ACC112 (cell line): ENCODE data around the gene SCYGR3.
"Not testable (repeated sequence)": the region's sequence is repeated elsewhere in the genome, so short reads cannot be mapped to it uniquely, and the experiment has no call there.

Source experiments
- H2AFZ ChIP-seq: fragments of 200-600 bp; sonication (generic); one replicate; pipeline ENCODE4 v1.6.0; 2017; ENCODE audit warnings: antibody characterized with exemption, low read length; ENCODE audit not compliant: unreplicated experiment
- H3K27ac ChIP-seq: fragments of 200-600 bp; sonication (generic); 2 replicates; pipeline ENCODE4 v1.5.1; 2014; ENCODE audit warnings: low read depth, mild to moderate bottlenecking, antibody characterized with exemption, low read length, moderate library complexity
- H3K27me3 ChIP-seq: fragments of 200-600 bp; sonication (generic); 2 replicates; pipeline ENCODE4 v1.6.1; 2014; ENCODE audit warnings: mild to moderate bottlenecking, antibody characterized with exemption, low read length, moderate library complexity, mixed read lengths; ENCODE audit not compliant: insufficient read depth
- H3K36me3 ChIP-seq: fragments of 200-600 bp; sonication (generic); 2 replicates; pipeline ENCODE4 v1.6.1; 2016; ENCODE audit warnings: mild to moderate bottlenecking, antibody characterized with exemption, low read length, moderate library complexity, mixed read lengths; ENCODE audit not compliant: insufficient read depth
- H3K4me1 ChIP-seq: fragments of 200-600 bp; sonication (generic); one replicate; pipeline ENCODE4 v1.6.1; 2016; ENCODE audit warnings: low read length, mixed read lengths; ENCODE audit not compliant: insufficient read depth, unreplicated experiment, control insufficient read depth
- H3K4me3 ChIP-seq: fragments of 200-600 bp; sonication (generic); 2 replicates; pipeline ENCODE4 v1.5.1; 2014; ENCODE audit warnings: mild to moderate bottlenecking, low read depth, low read length
- H3K79me2 ChIP-seq: fragments of 200-600 bp; sonication (generic); one replicate; pipeline ENCODE4 v1.6.0; 2016; ENCODE audit warnings: low read length; ENCODE audit not compliant: control insufficient read depth, unreplicated experiment, insufficient read depth

The SCYGR3 gene

DNA sequence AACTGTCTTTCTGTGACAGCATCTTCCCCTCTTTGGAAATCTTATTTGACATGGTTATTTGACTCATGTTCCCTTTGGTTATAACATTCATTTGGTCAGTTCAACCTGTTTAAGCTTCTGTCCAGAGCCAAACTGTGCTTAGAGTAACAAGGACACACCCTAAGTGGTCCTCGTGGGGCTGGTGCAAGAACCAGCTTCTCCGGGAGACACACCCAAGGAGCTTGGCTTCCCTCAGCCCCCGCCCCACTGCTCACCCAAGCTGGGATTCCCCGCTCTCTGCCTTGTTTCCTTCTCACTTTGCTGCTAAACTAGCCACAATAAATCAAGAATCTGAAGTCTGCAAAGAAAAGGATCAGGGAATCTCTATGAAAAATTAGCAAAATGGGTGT lies 1.4 kb downstream of the SCYGR3 start:
- no peak overlapping the region for H3K4me3 ChIP-seq
- H2AFZ ChIP-seq = no peak overlapping the region
- H3K36me3 ChIP-seq = no peaks in the 10 kb centered on the region

DNA sequence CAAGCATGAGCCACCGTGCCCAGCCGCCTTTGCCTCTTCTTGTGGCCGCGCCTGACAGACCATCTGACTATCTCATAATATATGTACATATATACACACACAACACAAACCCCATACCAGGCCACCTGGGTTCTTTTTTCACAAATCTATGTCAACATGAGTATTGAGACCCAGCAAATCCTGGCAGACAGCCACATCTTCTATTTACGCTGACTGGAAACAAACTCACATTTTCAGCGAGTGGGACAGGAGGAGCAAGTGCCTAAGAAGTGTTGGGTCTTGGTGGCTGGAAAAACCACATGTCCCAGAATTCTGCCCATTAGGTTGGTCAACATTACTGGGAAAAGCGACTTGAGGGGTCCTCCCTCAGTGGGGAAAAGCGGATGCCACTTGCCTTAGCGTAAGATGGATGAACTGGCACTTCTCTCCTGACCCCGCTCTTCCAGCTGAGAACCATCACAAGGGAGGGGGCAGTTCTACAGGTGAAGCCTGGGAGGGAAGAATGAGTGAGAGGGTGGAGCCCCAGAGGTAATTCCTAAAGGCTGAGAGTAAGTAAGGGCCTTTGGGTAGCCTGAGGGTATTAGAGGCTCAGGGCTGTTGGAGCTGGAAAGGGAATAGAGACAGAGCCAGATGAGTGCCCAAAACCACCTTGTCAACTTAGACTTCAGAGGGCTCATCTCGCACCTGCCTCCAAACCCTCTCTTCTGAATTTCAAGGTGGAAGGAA lies 1.9 kb downstream of the SCYGR3 start:
- Histone ChIP-seq H3K27me3 (no peaks in the 10 kb centered on the region), H3K27ac (no peak overlapping the region), H3K79me2 (no peaks in the 10 kb centered on the region), H3K4me3 (no peak overlapping the region), H3K4me1 (no peaks in the 10 kb centered on the region), H3K36me3 (no peaks in the 10 kb centered on the region), H2AFZ (no peak overlapping the region)

More for the DNA sequence above, 1.4 kb downstream of the SCYGR3 start:
- no peaks in the 10 kb centered on the region for H3K27me3 ChIP-seq
- H3K4me1 ChIP-seq = no peaks in the 10 kb centered on the region
- no peak overlapping the region for H3K27ac ChIP-seq
- no peaks in the 10 kb centered on the region for H3K79me2 ChIP-seq

DNA sequence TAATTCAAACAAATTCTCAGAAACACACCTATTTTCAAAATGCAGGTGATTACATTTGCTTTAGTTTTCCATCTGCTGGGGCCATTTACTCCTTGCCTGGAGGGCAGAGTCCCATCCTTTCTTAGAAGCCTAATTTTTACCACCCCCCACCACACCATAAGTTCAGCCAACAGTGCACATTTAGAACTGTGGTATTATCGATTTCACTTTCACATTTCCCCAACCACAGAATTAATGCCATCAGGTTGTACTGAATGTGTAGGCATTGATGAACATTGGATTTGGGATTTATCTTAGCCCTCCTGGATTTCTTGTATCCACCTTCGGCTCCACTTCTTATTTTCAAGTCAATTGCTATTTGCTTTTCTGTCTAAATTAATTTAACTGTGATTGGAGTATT lies 4.5 kb downstream of the SCYGR3 start:
- Histone ChIP-seq H3K79me2 (no peaks in the 10 kb centered on the region), H3K27me3 (no peaks in the 10 kb centered on the region), H3K4me1 (no peaks in the 10 kb centered on the region), H3K27ac (no peak overlapping the region), H3K36me3 (no peaks in the 10 kb centered on the region), H3K4me3 (no peak overlapping the region), H2AFZ (peak overlapping the region; percentile 60)

DNA sequence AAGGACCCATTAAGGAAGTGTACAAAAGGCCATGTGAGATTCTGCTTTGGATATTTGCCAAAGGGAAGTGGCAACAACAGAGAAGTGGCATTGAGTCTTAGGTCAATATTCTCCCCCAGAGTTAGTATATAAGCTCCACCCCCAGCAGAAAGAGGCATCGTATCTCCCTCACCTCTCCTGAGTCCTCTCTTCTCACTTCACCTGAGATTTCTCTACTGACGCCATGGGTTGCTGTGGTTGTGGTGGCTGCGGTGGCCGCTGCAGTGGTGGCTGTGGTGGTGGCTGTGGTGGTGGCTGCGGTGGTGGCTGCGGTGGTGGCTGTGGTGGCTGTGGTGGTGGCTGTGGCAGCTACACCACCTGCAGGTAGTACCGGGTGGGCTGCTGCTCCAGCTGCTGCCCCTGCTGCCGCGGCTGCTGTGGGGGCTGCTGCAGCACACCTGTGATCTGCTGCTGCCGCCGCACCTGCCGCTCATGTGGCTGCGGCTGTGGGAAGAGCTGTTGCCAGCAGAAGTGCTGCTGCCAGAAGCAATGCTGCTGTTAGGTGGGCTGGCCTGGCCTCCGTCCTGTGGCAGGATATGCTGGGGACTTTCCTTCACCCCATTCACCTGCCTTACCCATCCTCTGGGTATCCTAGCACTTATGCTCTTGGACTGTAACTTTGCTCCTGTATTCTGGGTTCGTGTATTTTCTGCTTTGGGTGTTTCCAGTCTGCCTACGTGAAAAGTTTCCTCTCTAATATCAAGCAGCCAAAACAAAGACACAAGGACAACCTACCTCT lies 5.9 kb downstream of the SCYGR3 start:
- no peaks in the 10 kb centered on the region for H3K36me3 ChIP-seq
- no peak overlapping the region for H2AFZ ChIP-seq
- H3K27me3 ChIP-seq = no peaks in the 10 kb centered on the region
- H3K79me2 ChIP-seq = no peaks in the 10 kb centered on the region
- H3K4me3 ChIP-seq = no peak overlapping the region
- no peaks in the 10 kb centered on the region for H3K4me1 ChIP-seq
- H3K27ac ChIP-seq = no peak overlapping the region

- H2AFZ ChIP-seq = no peak overlapping the region
- H3K27ac ChIP-seq = no peak overlapping the region
- H3K36me3 ChIP-seq = no peaks in the 10 kb centered on the region
- H3K4me1 ChIP-seq = no peaks in the 10 kb centered on the region
- H3K27me3 ChIP-seq = no peaks in the 10 kb centered on the region
- no peak overlapping the region for H3K4me3 ChIP-seq
- H3K79me2 ChIP-seq = no peaks in the 10 kb centered on the region
Measured at GRCh38 chr2:227607941-227608340, 6.7 kb downstream of the SCYGR3 start.

DNA sequence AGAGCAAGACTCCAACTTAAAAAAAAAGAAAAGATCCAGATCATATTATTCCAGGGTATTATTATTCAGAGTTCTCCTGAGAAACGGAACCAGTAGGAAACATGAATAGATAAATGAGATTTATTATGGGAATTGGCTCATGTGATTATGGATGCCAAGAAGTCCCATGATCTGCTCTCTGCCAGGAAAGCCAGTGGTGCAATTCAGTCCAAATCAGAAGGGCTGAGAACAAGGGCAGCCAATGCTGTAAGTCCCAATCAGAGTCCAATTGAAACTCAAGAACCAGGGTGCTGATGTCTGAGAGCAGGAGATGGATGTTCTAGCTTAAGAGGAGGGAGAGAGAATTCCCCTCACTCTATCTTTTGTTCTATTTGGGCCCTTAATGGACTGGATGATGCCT lies 8.2 kb downstream of the SCYGR3 start:
- no peak overlapping the region for H2AFZ ChIP-seq
- no peak overlapping the region for H3K27ac ChIP-seq
- H3K36me3 ChIP-seq = no peaks in the 10 kb centered on the region
- no peak overlapping the region for H3K4me3 ChIP-seq
- H3K79me2 ChIP-seq = no peaks in the 10 kb centered on the region
- no peaks in the 10 kb centered on the region for H3K27me3 ChIP-seq
- no peaks in the 10 kb centered on the region for H3K4me1 ChIP-seq

GRCh38 chr2:227602358-227602757 lies 12.3 kb downstream of the SCYGR3 start:
- Histone ChIP-seq H3K27ac (no peak overlapping the region), H3K79me2 (no peaks in the 10 kb centered on the region), H3K4me3 (no peak overlapping the region), H3K4me1 (peaks cover 8% of the 10 kb centered on the region), H2AFZ (no peak overlapping the region), H3K36me3 (no peaks in the 10 kb centered on the region), H3K27me3 (no peaks in the 10 kb centered on the region)

- not testable (repeated sequence) for H3K27ac ChIP-seq, H3K27me3 ChIP-seq, H3K79me2 ChIP-seq, H3K4me3 ChIP-seq, H3K4me1 ChIP-seq, H3K36me3 ChIP-seq, H2AFZ ChIP-seq
Measured at GRCh38 chr2:227598835-227599503, 15.7 kb downstream of the SCYGR3 start, which contains the start of gene SCYGR2. TSS of gene SCYGR2 (plus strand) at chr2:227598893. CDS start at chr2:227598893, 0 bp downstream.

DNA sequence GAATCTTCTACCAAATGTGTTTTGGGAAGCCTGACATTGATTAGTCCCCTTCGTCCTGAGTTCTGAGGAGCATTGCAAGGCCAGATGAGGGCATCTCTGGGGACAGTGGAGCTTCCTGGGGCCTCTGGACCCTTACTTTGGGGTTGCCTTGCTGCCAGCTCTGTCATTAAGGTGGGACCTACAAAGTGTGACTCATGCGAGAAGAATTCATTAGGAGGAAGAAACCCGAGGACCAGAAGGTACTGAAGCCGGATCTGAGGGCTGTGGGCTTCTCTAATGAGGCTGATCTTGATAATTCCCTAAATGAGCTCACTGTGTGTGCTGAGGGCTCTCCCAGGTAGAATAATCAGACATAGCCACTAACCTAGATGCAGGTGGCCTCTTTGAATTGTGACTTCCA lies 16.6 kb downstream of the SCYGR3 start:
- Histone ChIP-seq H3K27me3 (no peaks in the 10 kb centered on the region), H3K4me3 (no peak overlapping the region), H3K4me1 (peaks cover 8% of the 10 kb centered on the region), H3K79me2 (no peaks in the 10 kb centered on the region), H3K36me3 (no peaks in the 10 kb centered on the region), H3K27ac (no peak overlapping the region), H2AFZ (no peak overlapping the region)

DNA sequence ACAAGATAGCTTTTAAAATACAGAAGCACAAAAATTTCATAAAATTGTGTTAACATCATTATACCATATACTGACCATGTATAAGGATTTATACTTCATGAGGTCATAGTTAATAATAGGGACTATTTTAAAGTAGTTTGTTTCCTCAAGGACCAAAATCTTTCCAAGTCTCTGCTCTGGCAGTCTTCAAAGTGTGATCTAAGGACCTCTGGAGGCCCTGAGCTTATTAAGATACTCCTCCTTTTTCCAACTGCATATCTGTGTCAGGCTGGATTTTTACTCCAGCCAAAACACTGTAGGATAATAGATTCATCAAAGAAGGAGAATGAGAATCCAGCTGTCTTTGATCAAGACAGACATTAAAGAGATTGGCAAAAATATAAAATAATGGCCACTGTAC lies 17.6 kb downstream of the SCYGR3 start:
- no peak overlapping the region for H3K4me3 ChIP-seq

More for the DNA sequence above, 17.6 kb downstream of the SCYGR3 start:
- Histone ChIP-seq H3K27me3 (no peaks in the 10 kb centered on the region), H3K79me2 (no peaks in the 10 kb centered on the region), H3K36me3 (no peaks in the 10 kb centered on the region), H2AFZ (no peak overlapping the region), H3K27ac (no peak overlapping the region), H3K4me1 (peaks cover 8% of the 10 kb centered on the region)
